ENCODE measurements around the gene ZAR1L. TPM values are rescaled to one million over a fixed set of nuclear protein-coding genes. Genes with fewer than 3 reads are reported as not detected.

Gene ZAR1L
- total RNA-seq, 1 donor from 2014 or later, result not detected

- no peak for DNase-seq (ENCODE audit: extremely low read depth, low read depth, low spot score)
Observed at GRCh38 chr13:32257649-32258048, 57.5 kb downstream of the ZAR1L start.

GRCh38 chr13:32256243-32256642 lies 58.9 kb downstream of the ZAR1L start:
- DNase-seq (ENCODE audit: extremely low read depth, low read depth, low spot score), result no peak

- DNase-seq (ENCODE audit: extremely low read depth, low read depth, low spot score), result no peak
Observed at GRCh38 chr13:32255724-32256109, 59.4 kb downstream of the ZAR1L start.

- DNase-seq (ENCODE audit: extremely low read depth, low read depth, low spot score), result no peak
Observed at GRCh38 chr13:32254916-32255723, 60.0 kb downstream of the ZAR1L start.

- DNase-seq (ENCODE audit: extremely low read depth, low read depth, low spot score), result no peak
Observed at GRCh38 chr13:32254416-32254815, 60.7 kb downstream of the ZAR1L start.

- no peak for DNase-seq (ENCODE audit: extremely low read depth, low read depth, low spot score)
Observed at GRCh38 chr13:32253911-32254399, 61.2 kb downstream of the ZAR1L start.

Other genes with a start within 250 kb of the ZAR1L start
- gene BRCA2, start 145 bp upstream of the ZAR1L start, total RNA-seq, result 1.8 and 3.9 TPM in 2 replicates
- gene N4BP2L1, start 112.8 kb upstream of the ZAR1L start, total RNA-seq, result 1.8 and 5.7 TPM in 2 replicates
- 32.4 and 66.3 TPM in 2 replicates for gene N4BP2L2, start 223.4 kb upstream of the ZAR1L start, total RNA-seq